HG03378 (cell line): ENCODE data around the gene GAD2.
A peak's percentile ranks its signal among the peaks of the same experiment; 100 is the strongest.
"Not testable (repeated sequence)": the region's sequence is repeated elsewhere in the genome, so short reads cannot be mapped to it uniquely, and the experiment has no call there.

Experiments used
- ATAC-seq: cut with Tn5 transposase; IDR thresholded peaks from one replicate; pipeline ENCODE4 v1.9.1; 2021; ENCODE audit warnings: mild to moderate bottlenecking, moderate library complexity; ENCODE audit not compliant: unreplicated experiment

GAD2 gene

DNA sequence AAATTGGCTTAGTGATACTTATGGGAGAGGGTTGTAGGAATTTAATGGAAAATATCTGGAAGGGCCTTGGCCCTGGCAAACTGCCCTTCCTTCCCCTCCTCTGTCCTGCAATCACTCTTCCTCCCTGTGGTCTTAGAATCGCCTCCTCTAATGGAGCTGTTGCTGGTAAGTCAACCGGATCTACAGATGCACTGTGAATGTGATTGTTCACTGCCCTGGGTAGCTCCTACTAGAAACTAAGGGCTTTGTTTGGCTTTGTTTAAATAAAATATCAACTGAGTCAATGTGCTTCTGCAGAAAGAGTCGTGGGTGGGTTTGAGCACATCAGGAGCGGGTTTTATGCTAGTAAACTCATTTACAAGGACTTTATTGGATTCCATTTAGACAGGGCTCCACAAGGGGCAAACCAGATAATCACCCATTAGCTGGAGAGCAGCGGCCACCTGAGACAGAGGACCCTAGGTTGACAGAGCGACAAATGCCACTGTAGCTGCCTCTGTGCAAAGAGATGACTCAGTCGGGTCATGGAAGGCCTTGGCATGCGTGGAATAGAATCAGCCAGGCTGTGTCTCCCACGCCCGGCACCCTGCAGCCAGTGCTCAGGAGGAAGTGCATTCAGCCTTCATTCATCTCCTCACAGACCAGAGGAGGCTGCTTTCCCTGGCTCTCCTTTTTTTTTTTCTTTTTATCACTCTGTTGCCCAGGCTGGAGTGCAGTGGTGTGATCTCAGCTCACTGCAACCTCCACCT lies 97.9 kb downstream of the GAD2 start:
- ATAC-seq = no peak

DNA sequence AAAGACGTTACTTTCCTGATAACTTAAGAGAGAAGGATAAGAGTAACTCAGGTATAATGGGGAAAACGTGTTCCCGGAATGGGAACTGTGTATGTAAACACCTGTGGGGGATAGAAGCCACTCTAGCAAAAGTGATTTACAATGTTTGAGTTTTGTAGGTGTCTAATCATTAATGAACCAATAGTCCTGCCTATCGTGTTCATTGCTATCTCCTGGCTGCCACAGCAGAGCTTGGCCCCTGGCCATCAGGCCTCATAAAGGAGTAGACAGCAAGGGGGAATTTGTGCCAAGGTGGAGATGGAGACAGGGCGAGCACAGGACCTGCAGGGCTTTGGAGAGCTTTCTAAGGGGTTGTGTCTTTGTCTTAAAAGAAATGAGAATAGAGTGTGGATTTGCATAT lies 102.1 kb downstream of the GAD2 start:
- ATAC-seq = no peak

DNA sequence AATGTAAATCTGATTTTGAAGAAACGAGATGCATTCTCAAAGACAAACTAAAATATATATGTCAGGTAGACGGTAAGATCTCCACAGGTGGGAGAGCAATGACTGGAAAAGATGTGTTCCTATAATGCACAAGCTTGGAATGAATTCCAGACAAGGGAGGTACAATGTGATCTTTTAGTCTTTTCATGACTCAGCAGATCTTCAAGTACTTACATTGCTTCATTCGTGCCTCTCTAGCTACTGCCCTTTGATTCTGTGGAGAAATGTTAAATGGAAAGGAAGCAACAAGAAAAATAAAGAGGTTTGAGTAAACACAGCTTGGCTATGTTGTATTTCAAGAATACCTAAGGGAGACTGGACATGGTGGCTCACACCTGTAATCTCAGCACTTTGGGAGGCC lies 106.6 kb downstream of the GAD2 start:
- ATAC-seq = no peak

DNA sequence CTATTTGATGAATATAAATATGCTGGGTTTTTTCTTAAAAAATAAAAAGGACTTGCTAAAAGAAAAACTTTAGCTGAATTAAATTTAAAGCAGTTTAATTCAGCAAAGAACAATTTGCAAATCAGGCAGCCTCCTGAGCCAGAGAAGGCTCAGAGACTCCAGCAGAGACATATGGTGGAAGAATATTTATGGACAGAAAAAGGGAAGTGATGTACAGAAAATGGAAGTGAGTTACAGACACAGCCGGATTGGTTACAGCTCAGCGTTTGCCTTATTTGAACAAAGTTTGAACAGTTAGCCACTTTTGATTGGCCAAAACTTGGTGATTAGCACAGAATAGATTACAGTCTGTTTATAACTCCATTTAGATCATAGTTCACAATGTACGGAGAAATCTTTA lies 110.3 kb downstream of the GAD2 start:
- ATAC-seq = no peak

- ATAC-seq = no peak
Measured at GRCh38 chr10:26327811-26328210, 111.2 kb downstream of the GAD2 start.

DNA sequence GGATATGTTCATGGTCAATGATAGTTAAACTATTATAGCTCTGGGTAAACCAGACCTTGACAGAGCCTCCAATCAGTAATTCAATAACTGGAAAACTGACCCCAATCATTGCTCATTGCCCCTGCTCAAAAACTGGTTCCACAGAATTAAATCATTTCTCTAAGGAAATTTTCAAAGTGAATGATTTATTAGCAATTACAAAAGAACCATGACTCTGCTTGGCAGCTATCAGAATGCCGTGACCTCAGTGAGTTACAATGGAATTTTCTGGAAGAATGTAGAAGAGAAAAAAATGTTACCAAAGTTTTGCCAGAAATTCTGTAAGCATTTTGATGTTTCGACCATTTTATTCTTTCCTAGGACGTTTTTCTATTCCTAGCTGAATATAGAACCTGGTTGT lies 114.8 kb downstream of the GAD2 start:
- ATAC-seq = no peak

DNA sequence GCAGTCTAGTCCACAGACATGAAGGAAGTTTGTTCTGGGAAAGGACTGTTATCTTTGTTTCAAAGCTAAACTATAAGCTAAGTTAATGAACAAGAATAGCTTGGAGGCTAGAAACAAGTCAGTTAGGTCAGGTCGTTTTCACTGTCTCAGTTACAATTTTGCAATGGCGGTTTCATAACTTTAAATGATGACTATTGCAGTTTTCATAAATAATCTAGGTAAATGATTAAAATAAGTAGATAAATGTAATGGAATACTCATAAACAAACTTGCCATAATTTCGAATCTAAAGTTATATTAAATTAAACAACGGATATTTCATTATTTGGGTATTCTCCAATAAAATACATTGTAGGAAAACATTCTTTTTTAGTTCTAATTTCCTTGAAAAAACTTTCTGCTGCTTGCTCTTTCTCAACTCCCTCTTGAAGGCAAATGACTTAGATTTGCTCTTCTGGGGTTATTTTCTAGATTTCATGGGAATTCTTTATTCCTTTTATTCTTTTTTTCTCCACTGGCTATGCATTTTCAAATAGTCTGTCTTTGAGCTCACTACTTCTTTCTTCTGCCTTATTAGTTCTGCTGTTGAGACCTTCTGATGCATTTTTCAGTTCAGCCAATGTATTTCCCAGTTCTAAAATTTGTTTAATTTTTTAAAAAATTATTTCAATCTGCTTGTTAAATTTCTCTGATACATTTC lies 117.8 kb downstream of the GAD2 start:
- no peak for ATAC-seq

- peak; percentile 86 for ATAC-seq
Measured at GRCh38 chr10:26334932-26335573, 118.5 kb downstream of the GAD2 start.

DNA sequence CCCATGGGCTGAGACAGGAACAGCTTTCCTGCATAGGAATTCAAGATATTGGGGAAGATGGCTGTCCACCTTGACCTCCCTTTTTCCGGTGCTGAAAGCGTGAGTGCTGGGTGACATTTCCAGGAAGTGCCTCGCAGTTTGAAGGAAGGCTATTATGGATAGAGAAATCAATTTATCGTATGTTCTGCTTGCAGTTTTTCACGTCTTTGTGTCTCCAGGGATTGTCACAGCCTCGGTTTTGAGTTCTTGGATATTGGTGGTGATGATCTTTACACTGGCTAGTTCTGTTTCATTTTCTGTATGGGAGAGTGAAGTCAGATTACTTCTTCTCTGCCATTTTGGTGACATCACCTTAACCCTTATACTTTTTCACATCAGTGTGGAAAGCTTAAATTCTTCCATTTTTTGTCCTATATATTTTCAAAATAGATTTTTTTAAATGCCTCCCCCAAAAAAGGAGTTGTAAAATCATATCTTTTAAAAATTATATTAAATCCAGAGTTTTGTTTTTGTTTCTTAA lies 119.1 kb downstream of the GAD2 start:
- ATAC-seq = peak; percentile 45

GRCh38 chr10:26336979-26337378 lies 120.4 kb downstream of the GAD2 start:
- no peak for ATAC-seq

DNA sequence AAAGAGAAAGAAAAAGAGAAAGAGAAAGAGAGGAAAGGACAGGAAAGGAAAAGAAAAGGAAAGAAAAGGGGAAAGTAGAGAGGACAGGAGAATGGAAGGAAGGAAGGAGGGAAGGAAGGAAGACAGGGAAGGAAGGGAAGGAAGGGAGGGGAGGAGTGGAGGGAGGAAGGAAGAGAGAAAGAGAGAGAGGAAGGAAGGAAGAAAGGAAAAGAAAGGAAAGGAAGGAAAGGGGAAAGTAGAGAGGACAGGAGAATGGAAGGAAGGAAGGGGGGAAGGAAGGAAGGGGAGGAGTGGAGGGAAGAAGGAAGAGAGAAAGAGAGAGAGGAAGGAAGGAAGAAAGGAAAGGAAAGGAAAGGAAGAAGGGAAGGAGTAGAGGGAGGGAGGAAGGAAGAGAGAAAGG lies 125.1 kb downstream of the GAD2 start:
- no peak for ATAC-seq

GRCh38 chr10:26348821-26349417 lies 132.3 kb downstream of the GAD2 start:
- ATAC-seq = not testable (repeated sequence)
